Activated naive CD8-positive, alpha-beta T cell treated with anti-CD3 and anti-CD28 coated beads, Interleukin-2, amount 50 U/mL, for 24 hours (primary cell): ENCODE data around the gene DSC1.
A peak's percentile ranks its signal among the peaks of the same experiment; 100 is the strongest.
"Not testable (repeated sequence)": the region's sequence is repeated elsewhere in the genome, so short reads cannot be mapped to it uniquely, and the experiment has no call there.

Experiments
- ATAC-seq: fragments of 150-1000 bp; cut with Tn5 transposase; one replicate; pipeline ENCODE4 v1.10.0; 2021
- DNase-seq: peaks from one replicate; pipeline ENCODE4 v3.0.0; 2021
- H3K27ac Mint-ChIP-seq: one replicate; pipeline ENCODE4 v1.8.0; 2021; ENCODE audit warnings: mild to moderate bottlenecking, mixed read lengths
- H3K27me3 Mint-ChIP-seq: one replicate; pipeline ENCODE4 v1.8.0; 2021; ENCODE audit warnings: mixed read lengths
- H3K36me3 Mint-ChIP-seq: one replicate; pipeline ENCODE4 v1.8.0; 2021; ENCODE audit warnings: low read depth, mixed read lengths
- H3K4me1 Mint-ChIP-seq: one replicate; pipeline ENCODE4 v1.8.0; 2021; ENCODE audit warnings: mixed read lengths
- H3K4me3 Mint-ChIP-seq: one replicate; pipeline ENCODE4 v1.8.0; 2021; ENCODE audit warnings: mild to moderate bottlenecking, moderate library complexity, mixed read lengths
- H3K9me3 Mint-ChIP-seq: one replicate; pipeline ENCODE4 v1.8.0; 2021; ENCODE audit warnings: mixed read lengths

The DSC1 gene

GRCh38 chr18:31192086-31192776, 29.6 kb upstream of the DSC1 start:
- Mint-ChIP-seq H3K36me3 (no peaks in the 10 kb centered on the region), H3K27ac (no peak overlapping the region), H3K27me3 (no peaks in the 10 kb centered on the region), H3K4me1 (no peaks in the 10 kb centered on the region), H3K9me3 (peaks cover 4% of the 10 kb centered on the region), H3K4me3 (no peak overlapping the region)
- no peak for ATAC-seq
- no peak for DNase-seq

- no peaks in the 10 kb centered on the region for H3K36me3 Mint-ChIP-seq
- DNase-seq (no peak), ATAC-seq (no peak)
- H3K27ac Mint-ChIP-seq = no peak overlapping the region
- H3K4me1 Mint-ChIP-seq = no peaks in the 10 kb centered on the region
- no peaks in the 10 kb centered on the region for H3K27me3 Mint-ChIP-seq
- no peak overlapping the region for H3K4me3 Mint-ChIP-seq
- peaks cover 4% of the 10 kb centered on the region for H3K9me3 Mint-ChIP-seq
Observed at GRCh38 chr18:31190919-31191318, 28.3 kb upstream of the DSC1 start.

GRCh38 chr18:31189757-31190156, 27.1 kb upstream of the DSC1 start:
- ATAC-seq = no peak
- H3K4me3 Mint-ChIP-seq = no peak overlapping the region
- H3K9me3 Mint-ChIP-seq = no peaks in the 10 kb centered on the region
- H3K4me1 Mint-ChIP-seq = no peaks in the 10 kb centered on the region
- H3K36me3 Mint-ChIP-seq = no peaks in the 10 kb centered on the region
- H3K27me3 Mint-ChIP-seq = no peaks in the 10 kb centered on the region
- H3K27ac Mint-ChIP-seq = no peak overlapping the region
- DNase-seq = no peak

- Mint-ChIP-seq H3K27ac (no peak overlapping the region), H3K9me3 (no peaks in the 10 kb centered on the region), H3K4me1 (no peaks in the 10 kb centered on the region), H3K36me3 (no peaks in the 10 kb centered on the region), H3K27me3 (no peaks in the 10 kb centered on the region), H3K4me3 (no peak overlapping the region)
- DNase-seq (no peak), ATAC-seq (no peak)
Observed at GRCh38 chr18:31185186-31185950, 22.7 kb upstream of the DSC1 start.

GRCh38 chr18:31183302-31183701, 20.6 kb upstream of the DSC1 start:
- no peak for DNase-seq
- H3K4me3 Mint-ChIP-seq = no peak overlapping the region
- no peaks in the 10 kb centered on the region for H3K27me3 Mint-ChIP-seq
- no peak overlapping the region for H3K27ac Mint-ChIP-seq
- peaks cover 8% of the 10 kb centered on the region for H3K9me3 Mint-ChIP-seq
- no peak for ATAC-seq
- no peaks in the 10 kb centered on the region for H3K4me1 Mint-ChIP-seq
- H3K36me3 Mint-ChIP-seq = no peaks in the 10 kb centered on the region

- H3K9me3 Mint-ChIP-seq = peaks cover 14% of the 10 kb centered on the region
- not testable (repeated sequence) for H3K36me3 Mint-ChIP-seq, DNase-seq, H3K27ac Mint-ChIP-seq, H3K4me3 Mint-ChIP-seq, H3K4me1 Mint-ChIP-seq, H3K27me3 Mint-ChIP-seq, ATAC-seq
Observed at GRCh38 chr18:31177369-31177768, 14.7 kb upstream of the DSC1 start.

- no peak overlapping the region for H3K4me3 Mint-ChIP-seq
- H3K36me3 Mint-ChIP-seq = no peaks in the 10 kb centered on the region
- DNase-seq = no peak
- H3K27ac Mint-ChIP-seq = no peak overlapping the region
- H3K4me1 Mint-ChIP-seq = no peaks in the 10 kb centered on the region
- peaks cover 14% of the 10 kb centered on the region for H3K9me3 Mint-ChIP-seq
- H3K27me3 Mint-ChIP-seq = no peaks in the 10 kb centered on the region
- no peak for ATAC-seq
Observed at GRCh38 chr18:31176531-31176930, 13.9 kb upstream of the DSC1 start.

GRCh38 chr18:31171144-31171839, 8.6 kb upstream of the DSC1 start:
- H3K9me3 Mint-ChIP-seq = peaks cover 5% of the 10 kb centered on the region
- DNase-seq (no peak), ATAC-seq (no peak)
- H3K36me3 Mint-ChIP-seq = no peaks in the 10 kb centered on the region
- no peak overlapping the region for H3K27ac Mint-ChIP-seq
- H3K4me3 Mint-ChIP-seq = no peak overlapping the region
- H3K4me1 Mint-ChIP-seq = no peaks in the 10 kb centered on the region
- H3K27me3 Mint-ChIP-seq = no peaks in the 10 kb centered on the region

- no peak overlapping the region for H3K4me3 Mint-ChIP-seq
- no peaks in the 10 kb centered on the region for H3K27me3 Mint-ChIP-seq
- no peak for ATAC-seq
- H3K4me1 Mint-ChIP-seq = no peaks in the 10 kb centered on the region
- H3K36me3 Mint-ChIP-seq = no peaks in the 10 kb centered on the region
- peaks cover 5% of the 10 kb centered on the region for H3K9me3 Mint-ChIP-seq
- DNase-seq = no peak
- H3K27ac Mint-ChIP-seq = no peak overlapping the region
Observed at GRCh38 chr18:31170335-31170734, 7.7 kb upstream of the DSC1 start.

- Mint-ChIP-seq H3K4me1 (peaks cover 8% of the 10 kb centered on the region), H3K9me3 (no peaks in the 10 kb centered on the region), H3K36me3 (no peaks in the 10 kb centered on the region), H3K27me3 (no peaks in the 10 kb centered on the region), H3K27ac (peak overlapping the region; percentile 73), H3K4me3 (peak overlapping the region; percentile 59)
- DNase-seq = no peak
- peak; percentile 61 for ATAC-seq
Observed at GRCh38 chr18:31162419-31162793, 250 bp downstream of the DSC1 start.

GRCh38 chr18:31161757-31162418, 768 bp downstream of the DSC1 start:
- Mint-ChIP-seq H3K36me3 (no peaks in the 10 kb centered on the region), H3K27ac (peak overlapping the region; percentile 73), H3K4me3 (peak overlapping the region; percentile 59), H3K27me3 (no peaks in the 10 kb centered on the region), H3K9me3 (no peaks in the 10 kb centered on the region), H3K4me1 (peaks cover 8% of the 10 kb centered on the region)
- ATAC-seq (no peak), DNase-seq (no peak)

- Mint-ChIP-seq H3K27ac (no peak overlapping the region), H3K4me3 (no peak overlapping the region), H3K36me3 (no peaks in the 10 kb centered on the region), H3K27me3 (no peaks in the 10 kb centered on the region), H3K4me1 (no peaks in the 10 kb centered on the region), H3K9me3 (peaks cover 5% of the 10 kb centered on the region)
- no peak for DNase-seq
- no peak for ATAC-seq
Observed at GRCh38 chr18:31156821-31157763, 5.6 kb downstream of the DSC1 start.

- ATAC-seq (no peak), DNase-seq (no peak)
- Mint-ChIP-seq H3K4me3 (no peak overlapping the region), H3K9me3 (peaks cover 5% of the 10 kb centered on the region), H3K4me1 (no peaks in the 10 kb centered on the region), H3K27me3 (no peaks in the 10 kb centered on the region), H3K36me3 (no peaks in the 10 kb centered on the region), H3K27ac (no peak overlapping the region)
Observed at GRCh38 chr18:31155498-31155897, 7.2 kb downstream of the DSC1 start.

- Mint-ChIP-seq H3K36me3 (no peaks in the 10 kb centered on the region), H3K9me3 (peaks cover 5% of the 10 kb centered on the region), H3K27me3 (no peaks in the 10 kb centered on the region), H3K4me1 (no peaks in the 10 kb centered on the region), H3K4me3 (no peak overlapping the region), H3K27ac (no peak overlapping the region)
- no peak for ATAC-seq
- DNase-seq = no peak
Observed at GRCh38 chr18:31154181-31154580, 8.5 kb downstream of the DSC1 start.
